Hematopoietic multipotent progenitor cell treated with erythropoietin and hydrocortisone succinate and interleukin-3 and kit ligand, for 8 days (in vitro differentiated cells): Measurements from ENCODE around the gene ERGIC1.
A peak's percentile ranks its signal among the peaks of the same experiment; 100 is the strongest.

Source experiments
- DNase-seq: peaks from one replicate; pipeline ENCODE4 v3.0.0-alpha.2; 2015

Gene ERGIC1

DNA sequence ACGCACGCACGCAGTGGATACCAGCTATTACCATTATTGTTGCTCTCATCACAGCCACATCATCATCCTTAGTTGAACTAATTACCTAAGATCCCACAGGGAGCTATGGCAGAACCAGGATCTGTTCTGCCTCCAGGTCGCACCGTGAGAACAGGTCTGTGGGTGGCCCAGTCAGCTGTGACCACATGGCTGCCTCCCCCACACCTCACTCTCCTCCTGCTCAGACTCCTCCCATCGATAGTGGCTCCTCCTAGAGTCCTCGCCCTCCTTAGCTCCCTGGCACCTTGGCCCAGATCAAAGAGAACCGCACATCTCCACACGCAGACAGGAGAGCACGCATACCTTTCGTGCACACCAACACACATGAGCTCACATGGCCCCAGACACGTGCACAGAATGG is 92.7 kb downstream of the ERGIC1 start:
- no peak for DNase-seq

DNA sequence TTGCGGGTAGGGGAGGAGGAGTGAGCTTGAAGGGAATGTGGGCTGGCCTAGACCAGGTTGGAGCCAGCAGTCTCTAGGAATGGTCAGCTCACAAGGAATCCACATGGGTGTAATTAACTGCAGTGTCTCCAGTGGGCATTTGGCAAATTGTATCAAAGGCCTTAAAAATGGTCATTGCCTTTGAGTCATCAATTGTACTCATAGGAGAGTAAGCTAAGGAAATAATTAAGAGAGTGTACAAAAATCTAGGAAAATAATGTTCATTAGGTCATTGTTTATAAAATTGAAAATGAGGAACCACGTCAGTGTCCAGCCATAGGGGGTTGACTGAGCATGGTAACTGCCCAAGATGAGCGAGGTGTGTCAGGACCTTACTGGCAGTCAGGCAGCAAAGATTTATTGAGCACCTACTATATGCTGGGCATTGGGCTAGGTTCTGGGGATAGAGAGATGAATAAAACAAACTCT is 95.4 kb downstream of the ERGIC1 start:
- no peak for DNase-seq

DNA sequence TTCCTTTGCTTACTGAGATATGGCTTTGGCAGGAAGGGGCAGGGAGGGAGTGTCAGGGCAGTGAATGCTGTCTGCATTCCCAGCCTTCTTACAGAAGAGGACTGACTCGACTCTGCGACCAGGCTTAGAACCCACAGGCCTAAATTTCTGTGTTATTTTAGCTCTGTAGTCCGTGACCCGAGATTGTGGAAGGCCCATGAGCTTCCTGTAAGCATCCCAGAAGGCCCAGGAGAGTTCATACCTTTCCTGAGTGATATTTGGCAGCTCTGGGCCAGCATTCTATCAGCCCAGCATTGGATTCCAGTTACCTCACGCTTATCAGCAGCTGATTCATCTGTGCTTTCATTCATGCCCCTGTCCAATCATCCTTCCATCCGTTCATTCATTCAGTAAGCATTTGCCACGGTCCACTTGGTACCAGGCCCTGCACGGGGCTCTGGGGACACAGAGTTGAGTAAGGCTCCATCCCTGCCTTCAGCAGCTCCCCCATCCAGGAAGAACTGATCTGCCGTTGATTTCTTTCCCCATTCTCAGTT is 97.0 kb downstream of the ERGIC1 start:
- no peak for DNase-seq

DNA sequence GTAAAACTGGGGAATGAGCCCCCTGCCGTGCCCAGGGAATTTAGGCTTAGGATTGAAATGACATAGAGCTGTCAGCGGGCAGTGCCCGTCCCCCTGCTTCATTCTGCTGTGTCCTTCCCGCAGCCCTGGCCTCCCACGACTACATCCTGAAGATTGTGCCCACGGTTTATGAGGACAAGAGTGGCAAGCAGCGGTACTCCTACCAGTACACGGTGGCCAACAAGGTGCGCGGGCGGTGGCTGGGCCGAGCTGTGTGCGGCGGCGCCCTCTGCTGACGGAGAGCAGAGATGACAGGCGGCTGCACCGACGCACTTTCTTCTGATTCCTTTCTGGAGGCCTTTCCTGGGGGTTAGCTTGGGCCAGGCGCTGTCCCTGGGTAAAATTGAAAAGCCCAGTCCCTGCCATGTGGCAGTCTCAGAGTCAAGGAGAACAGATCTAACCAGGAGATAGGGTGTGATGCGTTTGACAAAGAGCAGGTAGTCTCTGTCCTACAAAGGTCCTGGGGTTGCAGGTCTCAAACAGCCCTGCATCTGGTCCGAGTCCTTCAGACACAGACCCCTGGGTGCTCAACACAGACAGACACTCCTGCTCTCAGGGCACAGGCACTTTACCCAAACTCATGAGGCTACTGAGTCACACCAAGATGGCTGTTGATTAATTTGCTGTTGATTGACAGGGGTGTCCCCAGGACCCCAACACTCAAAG is 98.4 kb downstream of the ERGIC1 start:
- peak; percentile 56 for DNase-seq

DNA sequence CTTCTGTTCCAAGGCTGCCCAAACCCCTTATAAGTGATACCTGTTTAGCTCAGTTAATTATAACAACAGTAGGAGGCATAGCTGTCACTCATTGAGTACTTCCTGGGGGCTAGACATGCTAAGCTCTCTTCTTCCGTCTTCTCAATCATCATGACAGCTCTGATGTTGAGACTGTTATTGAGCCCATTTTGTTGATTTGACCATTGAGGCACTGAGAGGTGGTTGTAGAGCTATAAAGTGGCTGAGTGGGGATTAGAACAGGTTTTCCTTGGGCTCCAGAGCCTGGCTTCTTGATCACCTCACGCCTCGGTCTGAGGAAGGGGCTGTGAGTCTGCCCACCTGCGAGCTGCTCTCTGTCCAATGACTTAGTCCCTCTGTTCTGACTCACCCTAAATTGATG is 99.2 kb downstream of the ERGIC1 start:
- no peak for DNase-seq

DNA sequence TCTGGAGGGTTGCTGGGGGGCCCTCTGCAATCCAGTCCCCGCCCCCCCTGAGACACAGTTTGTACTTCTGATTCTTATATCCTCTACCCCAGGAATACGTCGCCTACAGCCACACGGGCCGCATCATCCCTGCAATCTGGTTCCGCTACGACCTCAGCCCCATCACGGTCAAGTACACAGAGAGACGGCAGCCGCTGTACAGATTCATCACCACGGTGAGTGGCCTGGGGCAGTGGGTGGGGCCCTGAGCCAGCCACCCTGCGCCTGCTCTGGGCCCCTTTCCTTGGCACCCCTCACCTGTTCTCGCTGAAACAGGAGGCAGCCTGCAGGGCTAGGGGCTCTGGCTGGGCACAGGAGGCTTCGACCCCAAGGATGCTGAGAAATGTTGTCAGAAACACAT is 101.0 kb downstream of the ERGIC1 start:
- DNase-seq: no peak

DNA sequence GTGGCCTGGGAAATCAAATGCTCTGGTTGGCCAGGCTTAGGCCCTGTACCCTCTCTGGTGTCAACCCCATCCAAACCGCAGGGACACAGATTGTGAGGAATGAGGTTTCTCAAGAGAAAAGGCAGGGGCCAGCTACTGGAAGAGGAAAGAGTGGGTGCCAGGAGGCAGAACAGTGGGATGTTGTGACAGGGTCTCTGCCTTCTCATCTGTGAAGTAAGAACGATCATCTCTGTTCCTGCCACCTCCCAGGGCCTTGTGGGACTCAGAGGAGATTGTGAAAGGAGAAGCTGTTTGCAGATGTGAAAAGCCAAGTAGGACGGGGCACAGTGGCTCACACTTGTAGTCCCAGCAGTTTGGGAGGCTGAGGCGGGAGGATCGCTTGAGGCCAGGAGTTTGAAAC is 102.3 kb downstream of the ERGIC1 start:
- DNase-seq: no peak

DNA sequence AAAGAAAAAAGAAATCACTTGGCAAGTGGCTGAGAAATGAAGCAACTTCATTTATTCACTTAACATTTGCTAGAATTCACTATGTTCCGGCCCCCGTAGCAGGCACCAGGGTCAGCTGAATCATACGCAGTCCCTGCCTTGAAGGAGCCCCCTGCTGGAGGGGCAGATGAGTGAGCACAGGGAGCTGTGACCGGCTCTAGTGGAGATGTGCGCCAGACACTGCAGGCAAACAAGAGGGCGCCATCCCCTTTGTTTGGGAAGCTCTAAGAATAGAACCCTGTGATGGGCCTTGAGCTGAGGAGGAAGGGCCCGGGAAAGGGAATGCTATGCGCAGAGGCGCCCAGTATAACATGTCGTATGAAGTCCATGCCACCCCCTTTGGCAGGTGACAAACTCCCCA is 105.0 kb downstream of the ERGIC1 start:
- DNase-seq: peak; percentile 56

DNA sequence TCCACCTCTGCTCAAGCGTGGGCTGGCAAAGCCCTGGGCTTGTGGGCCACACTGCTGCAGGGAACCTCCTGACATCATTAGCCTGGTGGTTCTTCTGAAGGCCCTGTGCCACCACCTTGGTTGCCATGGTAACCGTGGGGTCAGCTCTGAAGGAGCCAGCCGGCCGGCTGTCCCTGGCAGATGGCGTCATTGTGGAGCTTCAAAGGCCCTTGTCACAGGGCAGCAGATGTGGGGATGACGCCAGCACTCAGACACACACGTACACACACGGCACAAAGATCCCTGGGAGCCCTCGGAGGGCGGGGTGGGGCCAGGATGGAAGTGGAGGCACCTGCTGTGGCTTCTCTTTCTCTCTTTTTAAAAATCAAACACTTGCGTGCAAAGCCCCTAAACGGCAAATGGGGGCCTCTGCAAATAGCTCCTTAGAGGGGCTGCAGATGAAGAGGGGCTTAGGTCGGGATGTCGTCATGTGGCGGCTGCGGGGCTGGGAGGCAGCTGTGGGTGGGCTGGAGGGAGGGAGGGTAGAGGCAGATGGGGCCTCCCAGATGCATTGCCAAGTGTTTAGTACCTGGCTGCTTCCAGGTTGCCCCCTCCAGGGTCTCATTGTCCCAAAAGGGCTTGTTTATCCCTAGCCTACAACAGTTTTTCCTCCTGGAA is 105.7 kb downstream of the ERGIC1 start:
- no peak for DNase-seq

DNA sequence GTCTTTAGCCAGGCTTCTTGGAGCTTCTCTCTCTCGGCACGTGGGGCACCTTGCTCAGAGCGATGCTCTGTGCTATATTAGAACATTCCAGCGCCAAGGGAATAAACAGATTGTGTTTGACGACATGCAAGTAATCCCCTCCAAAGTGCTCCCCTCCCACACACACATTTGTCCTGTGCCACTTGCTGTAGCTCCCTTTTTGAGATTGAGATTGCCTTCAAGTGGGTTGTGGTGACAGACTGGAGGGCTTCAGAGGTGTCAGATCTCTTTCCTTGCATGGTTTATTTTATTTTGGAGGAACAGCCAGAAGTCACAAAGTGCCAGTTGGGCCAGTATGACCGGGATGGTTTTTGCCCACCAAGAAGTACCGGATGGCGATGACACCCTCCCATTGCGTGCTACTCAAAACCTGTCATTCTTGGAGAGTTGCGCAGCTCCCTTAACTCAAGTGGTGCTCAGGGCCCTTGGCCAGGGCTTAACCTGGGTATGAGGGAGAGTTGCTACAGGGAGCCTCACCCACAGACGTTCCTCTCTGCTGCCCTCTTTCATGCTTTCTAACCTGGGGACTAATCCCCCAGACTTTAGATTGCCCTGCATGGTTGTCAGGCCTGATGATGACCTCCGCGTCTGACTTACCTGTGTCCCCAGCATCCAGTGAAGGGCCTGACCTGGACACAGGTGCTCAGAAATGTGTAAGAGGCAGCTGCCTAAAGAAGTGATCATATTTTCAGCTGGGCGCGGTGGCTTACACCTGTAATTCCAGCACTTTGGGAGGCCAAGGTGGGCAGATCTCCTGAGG is 106.4 kb downstream of the ERGIC1 start:
- DNase-seq: no peak

DNA sequence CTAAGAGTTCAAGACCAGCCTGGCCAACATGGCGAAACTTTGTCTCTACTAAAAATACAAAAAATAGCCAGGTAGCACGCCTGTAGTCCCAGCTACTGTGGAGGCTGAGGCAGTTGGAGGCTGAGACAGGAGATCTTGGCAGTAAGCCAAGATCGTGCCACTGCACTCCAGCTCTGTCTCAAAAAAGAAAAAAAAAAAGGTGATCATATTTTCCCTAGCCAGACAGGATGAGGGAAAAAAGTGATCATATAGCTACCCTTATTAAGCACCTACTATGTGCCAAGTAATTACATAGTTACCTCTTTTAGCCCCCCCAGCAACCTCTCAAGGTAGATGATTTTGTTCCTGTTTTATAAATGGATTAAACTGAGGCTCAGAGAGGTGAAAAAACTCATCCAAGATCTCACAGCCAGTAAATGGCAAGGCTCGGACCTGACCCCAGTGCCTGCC is 107.0 kb downstream of the ERGIC1 start:
- peak; percentile 36 for DNase-seq

DNA sequence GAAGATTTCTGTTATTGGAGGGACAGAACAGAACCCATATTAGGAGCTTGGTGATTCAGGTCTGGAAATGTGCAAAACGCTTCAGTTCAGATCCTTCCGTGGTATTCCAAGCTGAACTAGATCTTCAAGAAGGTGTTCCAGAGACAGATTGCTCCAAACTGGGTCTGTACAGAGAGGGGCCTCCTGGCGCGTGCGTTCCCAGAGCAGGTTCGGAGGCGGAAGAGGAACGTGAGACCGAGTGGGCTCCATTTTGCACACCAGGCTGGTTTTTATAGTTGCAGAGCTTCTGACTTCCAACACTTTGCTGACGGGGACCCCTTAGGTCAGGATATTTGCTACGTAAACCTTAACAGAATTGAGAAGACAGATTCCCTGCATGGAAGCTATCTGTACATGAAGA is 108.5 kb downstream of the ERGIC1 start:
- DNase-seq: no peak

DNA sequence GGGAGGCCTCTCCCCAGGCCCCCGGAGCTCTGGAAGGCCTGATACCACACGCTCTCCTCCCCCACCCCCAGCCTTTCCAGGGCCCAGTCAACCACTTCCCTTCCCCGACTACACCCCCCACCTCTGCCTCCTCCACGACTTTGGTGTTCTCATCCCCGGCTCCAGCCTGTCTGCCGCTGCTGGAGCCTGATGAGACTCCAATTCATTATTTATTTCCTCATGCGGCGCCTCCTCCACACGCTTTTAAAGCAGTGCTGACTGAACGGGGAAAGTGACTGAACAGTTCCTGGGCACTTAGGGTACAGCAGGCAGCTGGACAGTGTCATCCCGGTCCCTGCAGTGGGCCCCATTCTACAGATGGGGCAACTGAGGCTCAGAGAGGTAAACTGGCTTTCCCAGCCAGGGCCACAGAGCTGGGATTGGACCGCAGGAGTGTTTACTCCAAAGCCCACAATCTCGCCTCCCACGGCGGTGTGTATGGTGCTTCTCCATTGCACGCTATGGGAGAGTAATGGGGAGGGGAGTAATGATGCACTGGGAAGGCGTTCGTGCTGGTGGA is 109.3 kb downstream of the ERGIC1 start:
- DNase-seq: no peak

DNA sequence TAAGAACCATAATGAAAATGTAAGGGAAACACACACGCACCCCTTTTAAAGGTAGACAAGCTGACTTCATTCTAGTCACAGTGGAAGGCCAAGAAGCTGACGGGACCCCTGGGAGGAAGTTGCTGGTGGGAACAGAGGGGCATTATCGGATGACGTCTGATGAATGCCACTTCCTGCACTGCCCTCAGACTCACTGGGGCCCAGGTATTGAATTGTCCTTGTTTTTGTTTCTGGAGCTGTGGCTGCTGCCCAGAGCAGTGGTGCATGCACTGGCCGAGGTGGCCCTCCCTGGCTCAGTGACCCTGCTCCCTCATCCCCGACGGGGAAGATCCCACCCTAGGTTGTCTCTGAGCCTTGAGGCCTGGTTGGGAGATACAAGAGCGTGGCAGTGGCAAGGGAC is 109.9 kb downstream of the ERGIC1 start:
- no peak for DNase-seq

DNA sequence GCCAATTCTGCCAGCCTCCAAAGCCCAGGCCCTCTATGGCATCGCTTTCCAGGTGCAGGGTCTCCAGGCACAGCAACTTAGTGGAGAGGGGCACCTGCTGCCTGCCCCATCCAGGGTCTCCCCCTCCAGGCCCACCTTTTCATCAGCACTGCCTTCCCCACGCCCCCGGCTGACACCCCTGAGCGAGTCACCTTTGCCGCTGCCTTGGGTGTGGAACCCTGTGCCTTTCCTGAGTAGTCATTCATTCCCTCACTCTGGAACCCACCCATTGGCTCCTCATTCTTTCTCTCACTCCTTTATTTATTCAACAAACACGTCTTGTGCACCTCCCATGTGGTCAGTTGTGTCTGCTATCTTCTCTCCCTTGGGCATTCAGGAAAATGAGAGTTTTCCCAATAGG is 110.7 kb downstream of the ERGIC1 start:
- DNase-seq: no peak

DNA sequence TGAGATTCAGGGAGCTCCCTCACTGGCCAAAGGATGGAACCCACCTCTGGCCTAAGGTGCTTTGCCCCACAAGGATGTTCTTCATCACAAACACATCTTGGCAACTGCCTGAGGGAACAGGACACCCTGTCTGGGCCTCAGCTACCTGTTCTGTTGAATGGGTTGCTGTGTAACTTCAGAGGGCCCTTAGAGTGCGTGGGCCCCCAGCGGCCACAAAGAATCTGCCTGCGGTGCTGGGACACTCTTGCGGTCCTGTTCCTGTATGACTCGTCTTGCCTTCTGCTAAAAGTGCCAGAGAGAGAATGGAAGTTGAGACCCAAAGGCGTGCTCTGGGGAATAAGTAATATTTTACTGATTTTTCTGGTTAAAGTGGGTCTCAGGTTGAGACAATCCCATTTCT is 111.1 kb downstream of the ERGIC1 start:
- DNase-seq: no peak

DNA sequence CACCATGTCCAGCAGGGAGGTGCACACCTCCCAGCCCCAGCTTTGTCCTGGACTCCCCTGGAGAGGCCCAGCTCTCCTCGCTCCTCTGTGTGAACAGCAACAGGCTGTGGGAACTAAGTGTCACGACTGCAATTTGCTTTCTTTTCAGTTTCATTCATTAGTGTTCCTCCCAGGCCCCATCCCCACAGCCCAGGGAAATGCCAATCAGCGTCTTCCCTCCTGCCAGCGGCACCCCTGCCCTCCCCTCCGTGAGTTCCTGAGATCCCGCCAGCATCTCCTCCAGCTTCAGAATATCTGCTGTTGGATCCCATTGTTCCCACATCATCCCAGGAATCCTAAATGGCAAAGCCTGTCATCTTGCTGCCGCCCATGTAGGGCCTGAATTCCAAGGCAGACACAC is 112.1 kb downstream of the ERGIC1 start:
- no peak for DNase-seq

DNA sequence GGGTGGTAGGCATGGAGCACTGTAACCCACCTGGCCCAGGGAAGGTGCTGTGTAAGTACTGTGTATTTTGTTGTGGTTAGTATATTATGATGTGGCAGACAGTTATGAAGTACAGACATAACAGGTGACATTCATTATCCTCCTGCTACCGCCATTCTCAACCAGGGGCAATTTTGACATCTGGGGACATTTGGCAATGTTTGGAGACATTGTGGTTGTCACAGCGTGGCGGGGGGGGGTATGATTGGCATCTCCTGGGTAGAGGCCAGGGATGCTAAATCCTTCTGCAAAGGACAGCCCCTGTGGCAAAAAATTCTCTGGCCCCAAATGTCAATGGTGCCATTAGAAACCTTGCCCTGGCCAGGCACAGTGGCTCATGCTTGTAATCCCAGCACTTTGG is 115.4 kb downstream of the ERGIC1 start:
- DNase-seq: no peak

DNA sequence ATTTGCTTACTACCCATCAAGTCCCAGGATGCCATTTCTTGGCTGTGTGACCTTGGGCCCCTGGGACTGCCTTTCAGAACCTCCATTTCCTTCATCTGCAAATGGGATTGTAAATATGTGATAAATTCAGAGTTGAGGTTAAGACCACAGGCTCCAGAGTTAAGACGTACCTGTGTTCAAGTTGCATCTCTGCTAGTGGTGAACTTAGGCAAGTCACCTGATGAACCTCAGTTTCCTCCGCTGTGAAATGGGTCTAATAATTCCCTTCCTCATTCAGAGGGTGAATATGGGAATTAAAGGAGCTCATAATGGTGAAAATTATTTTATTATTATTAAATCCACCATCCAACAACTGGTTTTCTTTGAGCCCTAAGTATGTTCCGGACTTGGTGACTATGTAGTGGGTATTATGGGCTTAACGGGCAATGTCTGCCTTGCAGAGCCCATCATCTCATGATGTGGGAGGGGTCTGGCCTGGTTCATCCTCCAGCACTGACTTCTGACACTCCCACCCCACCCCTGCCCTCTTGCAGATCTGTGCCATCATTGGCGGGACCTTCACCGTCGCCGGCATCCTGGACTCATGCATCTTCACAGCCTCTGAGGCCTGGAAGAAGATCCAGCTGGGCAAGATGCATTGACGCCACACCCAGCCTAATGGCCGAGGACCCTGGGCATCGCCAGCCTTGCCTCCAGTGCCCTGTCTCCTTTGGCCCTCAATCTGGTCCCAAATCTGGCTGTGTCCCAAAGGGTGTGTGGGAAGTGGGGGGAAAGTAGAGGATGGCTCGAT is 116.3 kb downstream of the ERGIC1 start:
- DNase-seq: no peak

DNA sequence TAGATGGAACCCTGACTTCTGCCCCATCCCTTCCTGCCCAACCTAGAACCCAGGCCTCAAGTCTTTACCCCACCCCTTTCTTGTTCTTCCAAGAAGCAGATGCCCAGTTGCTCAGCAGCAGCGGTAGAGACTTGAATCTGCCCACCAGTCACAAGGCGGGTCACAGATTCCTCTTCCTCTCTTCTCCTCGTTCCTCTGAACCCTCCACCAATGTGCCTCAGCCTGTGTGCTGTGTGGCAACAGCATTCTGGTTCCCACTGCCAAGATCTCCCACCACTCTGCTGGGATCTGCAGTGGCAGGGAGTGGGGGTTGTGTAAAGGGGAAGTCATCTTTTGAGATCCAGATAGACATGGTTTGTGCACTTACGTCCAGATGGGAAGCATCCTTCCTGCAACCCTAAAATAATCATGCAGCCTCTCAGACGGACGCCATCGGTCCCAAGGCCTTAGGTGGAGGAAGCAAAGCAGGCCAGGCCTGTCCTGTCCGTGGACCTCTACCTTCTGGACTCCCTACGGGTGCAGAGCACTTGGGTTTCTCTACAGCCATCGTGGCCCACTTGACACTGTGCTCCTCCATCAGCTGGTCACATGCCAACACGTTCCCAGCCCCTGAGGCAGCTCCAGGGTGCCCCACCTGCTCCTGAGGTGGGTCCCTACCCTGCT is 117.5 kb downstream of the ERGIC1 start:
- DNase-seq: no peak

DNA sequence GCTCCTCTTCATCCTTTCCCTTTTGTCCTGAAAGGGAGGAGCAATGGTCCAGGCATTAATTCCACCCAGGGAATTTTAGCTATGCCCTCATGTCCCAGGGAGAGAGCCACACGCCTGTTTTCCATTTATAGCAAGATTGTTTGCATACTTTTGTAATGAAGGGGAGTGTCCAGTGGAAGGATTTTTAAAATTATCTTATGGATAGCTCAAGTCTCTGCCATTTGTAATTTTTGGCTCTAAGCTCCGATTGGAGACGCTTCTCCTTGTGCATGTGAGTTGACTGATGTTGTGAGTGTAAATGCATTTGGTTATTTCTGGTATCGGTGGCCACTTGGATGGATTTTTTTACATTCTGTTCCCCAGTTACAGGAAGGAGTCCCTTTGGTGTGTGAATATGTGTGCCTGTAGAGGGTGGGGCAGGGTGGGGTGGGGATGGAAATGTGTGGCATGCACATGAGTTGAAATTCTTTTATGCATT is 118.0 kb downstream of the ERGIC1 start:
- no peak for DNase-seq
